Inflammatory macrophage treated with lipopolysaccharide for 4 hours (primary cell): ENCODE data around the gene KLHDC8A.
"Not testable (repeated sequence)": the region's sequence is repeated elsewhere in the genome, so short reads cannot be mapped to it uniquely, and the experiment has no call there.

Experiments used
- DNase-seq: peaks from one replicate; pipeline ENCODE4 v3.0.0-alpha.2; 2020

The KLHDC8A gene

GRCh38 chr1:205356440-205357139 is at the start of gene KLHDC8A:
Gene KLHDC8A, minus strand, starts transcription at chr1:205356922. Its CDS starts 13,318 bp downstream, at chr1:205343604.
- DNase-seq: no peak

- not testable (repeated sequence) for DNase-seq
Observed at GRCh38 chr1:205406252-205406651, 49.5 kb upstream of the KLHDC8A start.

GRCh38 chr1:205404484-205404883 is 47.8 kb upstream of the KLHDC8A start:
- DNase-seq: not testable (repeated sequence)

GRCh38 chr1:205398586-205398985 is 41.9 kb upstream of the KLHDC8A start:
- no peak for DNase-seq

GRCh38 chr1:205396967-205397616 is 40.4 kb upstream of the KLHDC8A start:
- DNase-seq: peak; percentile 30

GRCh38 chr1:205395616-205396015 is 38.9 kb upstream of the KLHDC8A start:
- no peak for DNase-seq

GRCh38 chr1:205392650-205393049 is 35.9 kb upstream of the KLHDC8A start:
- DNase-seq: no peak

GRCh38 chr1:205391386-205391785 is 34.7 kb upstream of the KLHDC8A start:
- DNase-seq: no peak

GRCh38 chr1:205387845-205388244 is 31.1 kb upstream of the KLHDC8A start:
- no peak for DNase-seq

- not testable (repeated sequence) for DNase-seq
Observed at GRCh38 chr1:205382990-205383389, 26.3 kb upstream of the KLHDC8A start.

- no peak for DNase-seq
Observed at GRCh38 chr1:205382561-205382960, 25.8 kb upstream of the KLHDC8A start.

- no peak for DNase-seq
Observed at GRCh38 chr1:205381305-205381704, 24.6 kb upstream of the KLHDC8A start.

- no peak for DNase-seq
Observed at GRCh38 chr1:205380882-205381281, 24.2 kb upstream of the KLHDC8A start.

- DNase-seq: no peak
Observed at GRCh38 chr1:205379056-205379455, 22.3 kb upstream of the KLHDC8A start.

- no peak for DNase-seq
Observed at GRCh38 chr1:205377355-205377754, 20.6 kb upstream of the KLHDC8A start.

GRCh38 chr1:205376739-205377138 is 20.0 kb upstream of the KLHDC8A start:
- no peak for DNase-seq

GRCh38 chr1:205375835-205376545 is 19.3 kb upstream of the KLHDC8A start:
- DNase-seq: no peak

GRCh38 chr1:205374210-205375078 is 17.7 kb upstream of the KLHDC8A start:
- DNase-seq: no peak

- DNase-seq: no peak
Observed at GRCh38 chr1:205373798-205374175, 17.1 kb upstream of the KLHDC8A start.

- DNase-seq: no peak
Observed at GRCh38 chr1:205373022-205373797, 16.5 kb upstream of the KLHDC8A start.

- no peak for DNase-seq
Observed at GRCh38 chr1:205371871-205372660, 15.3 kb upstream of the KLHDC8A start.
